Endometrium (tissue), 2 donors: ENCODE results near the gene ITPRID1.

Experiments used
- FAIRE-seq: peaks from 2 replicates; lab custom pipeline; 2012; peaks lifted over from hg19 to GRCh38; lab: Jason Lieb, UNC
- donor health status: control.
- donor health status: control.

Gene ITPRID1

GRCh38 chr7:31633894-31634494 lies 120.1 kb downstream of the ITPRID1 start:
- no peak for FAIRE-seq

DNA sequence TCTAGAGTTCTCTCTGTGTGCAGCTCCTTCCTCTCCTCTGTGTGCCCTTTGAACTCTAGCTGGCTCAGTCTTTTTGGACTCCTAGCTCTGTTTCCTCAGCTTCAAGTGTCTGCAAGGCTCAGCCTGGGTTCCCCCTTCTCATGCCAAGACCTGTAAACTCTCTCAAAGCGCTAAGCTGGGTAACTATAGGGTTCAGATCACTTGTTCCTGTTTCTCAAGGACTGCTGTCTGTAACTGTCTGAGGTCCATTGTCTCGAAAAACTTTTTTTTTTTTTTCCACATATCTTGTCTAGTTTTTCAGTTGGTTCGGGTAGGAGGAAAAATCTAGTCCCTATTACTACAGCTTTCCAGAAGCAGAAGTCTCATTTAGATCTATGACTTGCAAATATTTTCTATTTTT lies 126.5 kb downstream of the ITPRID1 start:
- no peak for FAIRE-seq

DNA sequence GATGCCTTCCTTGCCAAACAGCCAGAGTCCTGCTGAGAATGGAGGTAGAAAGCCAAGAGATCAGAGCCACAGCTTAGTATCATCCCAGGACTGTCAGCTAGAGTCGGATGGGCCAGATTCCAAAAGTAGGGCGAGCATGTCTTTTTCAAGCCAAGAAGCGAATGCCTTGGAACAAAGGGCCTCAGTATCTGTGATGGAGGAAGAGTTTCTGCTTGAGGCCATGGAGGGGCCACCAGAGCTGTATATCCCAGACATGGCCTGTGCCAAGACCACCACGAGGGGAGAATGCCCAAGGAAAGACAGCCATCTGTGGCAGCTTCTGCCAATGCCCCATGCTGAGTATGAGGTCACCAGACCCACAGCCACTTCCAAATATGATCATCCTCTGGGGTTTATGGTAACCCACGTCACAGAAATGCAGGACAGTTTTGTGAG lies 128.8 kb downstream of the ITPRID1 start:
- no peak for FAIRE-seq

DNA sequence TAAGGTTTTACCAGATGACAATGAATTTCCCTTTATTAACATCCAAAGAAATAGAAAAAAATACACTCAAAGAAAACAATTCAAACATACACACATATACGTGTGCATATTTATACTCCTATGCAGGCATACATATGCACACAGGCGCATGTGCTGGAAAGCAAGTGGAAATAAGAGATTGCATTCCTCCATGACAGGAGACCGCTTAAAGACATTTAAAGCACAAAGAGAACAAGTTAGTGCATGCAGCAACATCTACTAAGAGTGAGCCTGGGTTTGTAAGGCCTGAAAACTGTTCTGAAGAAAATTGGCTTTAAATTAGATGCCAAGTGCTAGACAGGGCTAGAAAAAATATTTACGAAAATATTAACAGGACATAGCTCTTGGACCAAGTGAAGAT lies 133.1 kb downstream of the ITPRID1 start:
- no peak for FAIRE-seq

GRCh38 chr7:31647511-31647910 lies 133.6 kb downstream of the ITPRID1 start:
- no peak for FAIRE-seq

DNA sequence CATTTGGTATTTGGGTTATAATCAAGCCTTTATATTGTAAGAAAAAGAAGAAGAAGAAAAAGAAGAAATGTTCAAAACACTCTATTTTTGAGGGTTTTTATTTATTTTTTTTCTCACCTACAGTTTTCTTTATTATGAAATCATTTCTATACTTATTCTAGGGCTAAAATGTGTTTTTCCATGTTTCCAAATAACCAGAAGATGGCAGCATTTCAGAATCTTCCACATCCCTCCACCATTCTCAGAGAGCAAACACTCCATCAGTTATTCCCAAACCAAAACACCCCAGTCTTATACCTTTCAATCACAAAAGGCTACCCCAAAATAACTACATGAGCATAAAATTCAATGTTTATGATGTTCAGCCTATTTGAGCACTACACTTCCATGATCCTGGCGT lies 134.4 kb downstream of the ITPRID1 start:
- no peak for FAIRE-seq

DNA sequence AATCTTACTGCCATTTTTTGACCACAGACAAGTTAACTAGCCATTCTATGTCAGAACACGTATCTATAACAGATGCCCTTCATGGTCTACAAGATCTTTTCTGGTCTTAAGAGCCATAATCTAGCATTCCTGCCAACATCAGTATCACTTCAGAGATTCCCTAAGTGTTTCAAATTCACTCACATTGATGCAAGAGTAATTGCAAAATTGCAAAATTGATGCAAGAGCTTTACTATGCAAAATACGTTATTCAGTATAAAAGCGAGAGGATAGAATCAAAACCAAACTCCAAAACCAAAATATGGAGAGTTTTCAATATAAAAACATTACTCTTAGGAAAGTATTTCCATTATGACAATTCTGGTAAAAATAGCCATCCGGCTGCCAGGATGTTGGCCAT lies 135.0 kb downstream of the ITPRID1 start:
- no peak for FAIRE-seq

DNA sequence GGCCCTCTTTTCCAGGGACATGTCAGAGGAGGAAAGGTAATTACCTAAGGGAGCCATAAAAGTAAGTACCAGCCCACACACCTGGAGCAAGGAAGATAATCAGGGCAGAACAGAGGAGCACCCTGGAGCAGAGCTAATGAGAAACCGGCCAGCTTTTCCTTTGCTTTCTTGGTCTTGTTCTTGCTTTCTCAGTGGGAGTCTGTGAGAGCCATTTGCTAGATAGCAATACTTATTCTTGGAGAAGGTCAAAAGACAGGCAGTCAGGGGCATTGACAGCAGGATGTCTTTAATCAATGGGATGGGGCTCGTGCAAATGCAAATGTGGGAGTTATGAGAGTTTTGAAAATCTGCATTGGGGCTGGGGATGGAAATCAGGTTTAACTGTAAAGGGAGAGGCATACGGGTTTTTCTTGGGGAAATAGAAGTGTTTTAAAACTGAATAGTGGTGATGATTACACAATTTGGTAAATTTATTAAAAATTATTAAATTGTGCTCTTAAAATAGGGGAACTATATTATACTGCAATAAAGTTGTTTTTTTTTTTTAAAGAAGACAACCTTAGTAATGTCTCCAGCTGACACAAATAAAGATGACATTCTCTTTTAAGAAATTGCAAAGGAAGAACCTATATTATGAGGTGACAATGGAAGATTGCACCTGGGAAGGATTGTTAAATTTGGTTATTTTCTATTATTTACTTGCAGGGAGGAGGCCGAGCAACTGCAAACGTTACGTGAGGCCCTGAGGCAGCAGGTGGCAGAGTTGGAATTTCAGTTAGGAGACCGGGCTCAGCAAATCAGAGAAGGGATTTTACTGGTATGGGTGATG lies 137.6 kb downstream of the ITPRID1 start:
- no peak for FAIRE-seq

GRCh38 chr7:31652063-31652326 lies 138.1 kb downstream of the ITPRID1 start:
- FAIRE-seq: no peak

- FAIRE-seq: no peak
Observed at GRCh38 chr7:31663072-31663471, 149.2 kb downstream of the ITPRID1 start.

DNA sequence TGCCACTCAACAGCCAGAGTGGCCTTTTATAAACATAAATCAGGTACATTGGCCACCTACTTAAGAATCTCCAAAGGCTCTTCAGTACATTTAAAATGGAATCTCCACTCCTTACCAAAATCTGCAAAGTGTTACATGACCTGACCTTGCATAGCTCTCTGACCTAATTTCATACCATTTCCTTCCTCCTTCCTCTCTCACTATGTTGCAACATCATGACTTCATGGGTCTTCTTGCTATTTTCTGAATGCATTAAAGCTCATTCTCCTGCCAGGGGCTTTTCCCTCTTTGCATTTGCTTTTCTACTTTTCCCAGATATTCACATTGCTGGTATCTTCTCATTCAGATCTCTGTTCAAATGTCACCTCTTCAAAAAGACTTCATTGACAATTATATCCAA lies 151.0 kb downstream of the ITPRID1 start:
- no peak for FAIRE-seq

- FAIRE-seq: no peak
Observed at GRCh38 chr7:31665546-31665945, 151.7 kb downstream of the ITPRID1 start.

GRCh38 chr7:31669461-31669860 lies 155.6 kb downstream of the ITPRID1 start:
- FAIRE-seq: no peak

- FAIRE-seq: no peak
Observed at GRCh38 chr7:31679574-31680305, 165.8 kb downstream of the ITPRID1 start.

DNA sequence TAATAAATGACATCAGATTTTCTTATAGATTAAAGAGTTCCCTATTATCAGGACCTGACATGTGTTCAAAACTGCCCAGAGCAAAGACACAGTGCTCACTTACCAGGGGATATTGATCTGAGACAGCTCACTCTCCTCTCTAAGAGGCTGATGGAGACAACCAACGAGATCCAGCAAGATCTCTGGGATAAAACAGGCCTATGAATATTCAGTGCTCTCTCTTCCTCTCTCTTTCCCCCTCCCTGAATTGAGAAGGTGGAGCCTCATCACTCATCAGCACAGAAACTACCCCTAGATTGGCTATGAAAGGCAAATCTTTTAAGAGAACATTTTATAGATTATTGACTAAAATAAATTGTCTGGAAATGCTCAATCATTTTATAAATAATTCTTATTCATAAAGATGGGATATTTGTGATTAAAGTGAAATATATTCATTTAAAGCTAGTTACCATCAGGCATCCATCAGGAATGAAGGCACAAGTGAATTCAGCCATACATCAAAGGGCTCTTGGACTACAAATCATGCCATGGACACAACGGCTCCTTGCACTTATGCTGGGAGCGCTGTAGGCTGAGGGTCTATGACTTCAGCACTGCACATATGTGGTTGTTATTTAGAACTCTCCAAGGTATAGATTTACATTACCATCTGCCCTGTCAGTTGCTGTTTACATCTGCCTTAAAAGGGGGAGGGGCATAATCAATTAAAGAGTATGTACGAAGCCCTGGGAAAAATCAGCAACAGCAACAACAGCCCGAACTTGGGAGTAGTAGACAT lies 169.7 kb downstream of the ITPRID1 start:
- no peak for FAIRE-seq

GRCh38 chr7:31687024-31687748 lies 173.3 kb downstream of the ITPRID1 start, which contains the start of gene PPP1R17:
PPP1R17 (plus strand) TSS chr7:31687215; CDS start chr7:31692442, 5,227 bp downstream.
- FAIRE-seq: no peak

DNA sequence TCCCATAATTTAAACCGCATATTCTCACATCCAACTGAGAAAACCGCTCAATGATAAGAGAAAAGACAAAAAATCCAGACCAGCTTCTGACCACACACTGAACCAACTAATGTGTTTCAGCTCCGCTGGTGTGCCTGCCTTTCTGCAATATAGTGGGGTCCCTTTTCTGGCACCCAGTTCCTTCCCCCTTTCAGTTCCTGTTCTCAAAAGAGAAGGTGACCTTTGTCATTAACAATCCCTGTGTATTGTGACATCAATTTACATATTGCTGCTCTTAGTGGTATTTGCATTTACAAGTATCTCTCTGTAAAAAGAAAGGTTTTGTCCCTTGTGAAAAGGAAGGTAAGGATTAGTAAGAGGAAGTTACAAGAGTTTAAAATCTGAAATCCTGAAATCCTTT lies 174.5 kb downstream of the ITPRID1 start:
- FAIRE-seq: no peak

DNA sequence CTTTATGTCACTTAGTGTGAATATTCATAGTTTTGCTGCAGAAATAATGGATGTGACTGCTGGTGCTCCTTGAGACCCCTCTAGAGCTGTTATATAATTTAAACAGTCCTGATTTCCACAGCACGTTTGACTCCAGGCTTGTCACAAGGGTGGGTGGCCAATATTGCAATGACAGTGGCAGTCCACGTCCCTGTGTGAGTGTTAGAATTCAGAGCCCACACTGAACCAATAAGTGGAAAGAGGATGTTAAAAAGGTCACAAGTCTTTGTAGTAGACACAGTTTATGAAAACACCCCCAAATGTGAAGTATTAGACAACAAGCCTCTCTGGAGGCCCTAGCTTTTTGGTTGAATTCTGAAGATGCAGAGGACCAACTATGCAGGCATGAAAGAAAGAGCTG lies 175.1 kb downstream of the ITPRID1 start:
- FAIRE-seq: no peak

- FAIRE-seq: no peak
Observed at GRCh38 chr7:31690935-31691334, 177.0 kb downstream of the ITPRID1 start.

GRCh38 chr7:31692451-31692850 lies 178.6 kb downstream of the ITPRID1 start:
- FAIRE-seq: no peak

DNA sequence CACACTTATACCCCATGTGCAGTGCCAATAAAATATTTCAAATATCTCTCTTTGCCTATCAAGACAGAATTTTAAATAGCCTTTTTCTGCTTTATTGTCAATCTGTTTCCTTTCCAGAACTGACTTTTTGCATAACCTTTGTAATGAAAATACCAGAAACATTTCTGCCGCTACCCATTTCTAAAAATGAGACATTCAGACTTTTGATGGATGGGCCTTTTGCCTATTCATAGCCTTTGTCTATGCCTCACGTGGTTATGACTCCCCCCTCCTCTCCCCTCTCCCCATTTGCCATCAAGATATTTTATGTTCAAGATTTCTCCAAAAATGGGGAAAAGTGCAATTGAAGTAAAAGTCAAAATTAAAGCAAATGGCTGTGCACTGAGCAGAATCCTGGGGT lies 179.0 kb downstream of the ITPRID1 start:
- no peak for FAIRE-seq
